GM23338 (cell line): ENCODE results near the gene ZNF77.

ENCODE experiments used
- CREB1 ChIP-seq: fragments of 250-450 bp; sonication (Bioruptor Pico); IDR thresholded peaks from 2 replicates; pipeline ENCODE4 v1.5.0; 2020; ENCODE audit warnings: low read depth, mild to moderate bottlenecking, moderate library complexity
- EZH2 ChIP-seq: fragments of 200-600 bp; sonication (generic); IDR thresholded peaks from one replicate; pipeline ENCODE4 v1.8.0; 2017; ENCODE audit warnings: antibody characterized with exemption, mild to moderate bottlenecking, low read depth; ENCODE audit not compliant: unreplicated experiment
- POLR2AphosphoS5 ChIP-seq: IDR thresholded peaks from 2 replicates; pipeline ENCODE4 v1.6.1; 2016; ENCODE audit warnings: antibody characterized with exemption, low read depth
- TF ChIP-seq, protein P1 (sequence below), 2 experiments: fragments of 200-600 bp in 1 of 2; sonication (generic) in 1 of 2; conservative IDR thresholded peaks; 2 replicates each; pipeline versions ENCODE4 v1.5.1 to v1.6.1; 2016 to 2017; ENCODE audit warnings: antibody characterized with exemption in 2 of 2, low read depth in 2 of 2, mild to moderate bottlenecking in 2 of 2, moderate library complexity in 1 of 2
- TF ChIP-seq, protein P2 (sequence below): fragments of 250-450 bp; sonication (Bioruptor Pico); IDR thresholded peaks from 2 replicates; pipeline ENCODE4 v1.5.0; 2020; ENCODE audit warnings: mild to moderate bottlenecking, moderate library complexity
- TF ChIP-seq, protein P3 (sequence below): IDR thresholded peaks from one replicate; pipeline ENCODE4 v1.6.1; 2018; ENCODE audit warnings: antibody characterized with exemption; ENCODE audit not compliant: unreplicated experiment

DNA sequence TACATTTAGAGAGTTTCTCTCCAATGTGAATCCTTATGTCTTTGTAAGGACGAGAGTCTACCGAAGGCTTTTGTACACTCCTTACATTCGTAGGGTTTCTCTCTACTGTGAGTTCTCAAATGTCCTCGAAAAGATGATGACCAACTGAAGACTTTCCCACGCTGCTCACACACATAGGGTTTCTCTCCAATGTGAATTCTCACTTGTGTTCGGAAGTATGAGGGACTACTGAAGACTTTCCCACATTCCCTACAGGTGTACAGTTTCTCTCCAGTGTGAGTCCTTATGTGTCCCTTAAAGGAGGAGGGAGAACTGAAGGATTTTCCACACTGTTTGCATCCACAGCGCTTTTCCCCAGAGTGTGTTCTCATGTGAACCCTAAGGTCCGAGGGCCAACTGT is 48.1 kb downstream of the ZNF77 start:
- TF ChIP-seq, protein P1, sequence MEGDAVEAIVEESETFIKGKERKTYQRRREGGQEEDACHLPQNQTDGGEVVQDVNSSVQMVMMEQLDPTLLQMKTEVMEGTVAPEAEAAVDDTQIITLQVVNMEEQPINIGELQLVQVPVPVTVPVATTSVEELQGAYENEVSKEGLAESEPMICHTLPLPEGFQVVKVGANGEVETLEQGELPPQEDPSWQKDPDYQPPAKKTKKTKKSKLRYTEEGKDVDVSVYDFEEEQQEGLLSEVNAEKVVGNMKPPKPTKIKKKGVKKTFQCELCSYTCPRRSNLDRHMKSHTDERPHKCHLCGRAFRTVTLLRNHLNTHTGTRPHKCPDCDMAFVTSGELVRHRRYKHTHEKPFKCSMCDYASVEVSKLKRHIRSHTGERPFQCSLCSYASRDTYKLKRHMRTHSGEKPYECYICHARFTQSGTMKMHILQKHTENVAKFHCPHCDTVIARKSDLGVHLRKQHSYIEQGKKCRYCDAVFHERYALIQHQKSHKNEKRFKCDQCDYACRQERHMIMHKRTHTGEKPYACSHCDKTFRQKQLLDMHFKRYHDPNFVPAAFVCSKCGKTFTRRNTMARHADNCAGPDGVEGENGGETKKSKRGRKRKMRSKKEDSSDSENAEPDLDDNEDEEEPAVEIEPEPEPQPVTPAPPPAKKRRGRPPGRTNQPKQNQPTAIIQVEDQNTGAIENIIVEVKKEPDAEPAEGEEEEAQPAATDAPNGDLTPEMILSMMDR (conservative IDR thresholded peaks at IDR 0.05; ENCODE audit: low read depth in 2 of 2) = no peak
- TF ChIP-seq, protein P2, sequence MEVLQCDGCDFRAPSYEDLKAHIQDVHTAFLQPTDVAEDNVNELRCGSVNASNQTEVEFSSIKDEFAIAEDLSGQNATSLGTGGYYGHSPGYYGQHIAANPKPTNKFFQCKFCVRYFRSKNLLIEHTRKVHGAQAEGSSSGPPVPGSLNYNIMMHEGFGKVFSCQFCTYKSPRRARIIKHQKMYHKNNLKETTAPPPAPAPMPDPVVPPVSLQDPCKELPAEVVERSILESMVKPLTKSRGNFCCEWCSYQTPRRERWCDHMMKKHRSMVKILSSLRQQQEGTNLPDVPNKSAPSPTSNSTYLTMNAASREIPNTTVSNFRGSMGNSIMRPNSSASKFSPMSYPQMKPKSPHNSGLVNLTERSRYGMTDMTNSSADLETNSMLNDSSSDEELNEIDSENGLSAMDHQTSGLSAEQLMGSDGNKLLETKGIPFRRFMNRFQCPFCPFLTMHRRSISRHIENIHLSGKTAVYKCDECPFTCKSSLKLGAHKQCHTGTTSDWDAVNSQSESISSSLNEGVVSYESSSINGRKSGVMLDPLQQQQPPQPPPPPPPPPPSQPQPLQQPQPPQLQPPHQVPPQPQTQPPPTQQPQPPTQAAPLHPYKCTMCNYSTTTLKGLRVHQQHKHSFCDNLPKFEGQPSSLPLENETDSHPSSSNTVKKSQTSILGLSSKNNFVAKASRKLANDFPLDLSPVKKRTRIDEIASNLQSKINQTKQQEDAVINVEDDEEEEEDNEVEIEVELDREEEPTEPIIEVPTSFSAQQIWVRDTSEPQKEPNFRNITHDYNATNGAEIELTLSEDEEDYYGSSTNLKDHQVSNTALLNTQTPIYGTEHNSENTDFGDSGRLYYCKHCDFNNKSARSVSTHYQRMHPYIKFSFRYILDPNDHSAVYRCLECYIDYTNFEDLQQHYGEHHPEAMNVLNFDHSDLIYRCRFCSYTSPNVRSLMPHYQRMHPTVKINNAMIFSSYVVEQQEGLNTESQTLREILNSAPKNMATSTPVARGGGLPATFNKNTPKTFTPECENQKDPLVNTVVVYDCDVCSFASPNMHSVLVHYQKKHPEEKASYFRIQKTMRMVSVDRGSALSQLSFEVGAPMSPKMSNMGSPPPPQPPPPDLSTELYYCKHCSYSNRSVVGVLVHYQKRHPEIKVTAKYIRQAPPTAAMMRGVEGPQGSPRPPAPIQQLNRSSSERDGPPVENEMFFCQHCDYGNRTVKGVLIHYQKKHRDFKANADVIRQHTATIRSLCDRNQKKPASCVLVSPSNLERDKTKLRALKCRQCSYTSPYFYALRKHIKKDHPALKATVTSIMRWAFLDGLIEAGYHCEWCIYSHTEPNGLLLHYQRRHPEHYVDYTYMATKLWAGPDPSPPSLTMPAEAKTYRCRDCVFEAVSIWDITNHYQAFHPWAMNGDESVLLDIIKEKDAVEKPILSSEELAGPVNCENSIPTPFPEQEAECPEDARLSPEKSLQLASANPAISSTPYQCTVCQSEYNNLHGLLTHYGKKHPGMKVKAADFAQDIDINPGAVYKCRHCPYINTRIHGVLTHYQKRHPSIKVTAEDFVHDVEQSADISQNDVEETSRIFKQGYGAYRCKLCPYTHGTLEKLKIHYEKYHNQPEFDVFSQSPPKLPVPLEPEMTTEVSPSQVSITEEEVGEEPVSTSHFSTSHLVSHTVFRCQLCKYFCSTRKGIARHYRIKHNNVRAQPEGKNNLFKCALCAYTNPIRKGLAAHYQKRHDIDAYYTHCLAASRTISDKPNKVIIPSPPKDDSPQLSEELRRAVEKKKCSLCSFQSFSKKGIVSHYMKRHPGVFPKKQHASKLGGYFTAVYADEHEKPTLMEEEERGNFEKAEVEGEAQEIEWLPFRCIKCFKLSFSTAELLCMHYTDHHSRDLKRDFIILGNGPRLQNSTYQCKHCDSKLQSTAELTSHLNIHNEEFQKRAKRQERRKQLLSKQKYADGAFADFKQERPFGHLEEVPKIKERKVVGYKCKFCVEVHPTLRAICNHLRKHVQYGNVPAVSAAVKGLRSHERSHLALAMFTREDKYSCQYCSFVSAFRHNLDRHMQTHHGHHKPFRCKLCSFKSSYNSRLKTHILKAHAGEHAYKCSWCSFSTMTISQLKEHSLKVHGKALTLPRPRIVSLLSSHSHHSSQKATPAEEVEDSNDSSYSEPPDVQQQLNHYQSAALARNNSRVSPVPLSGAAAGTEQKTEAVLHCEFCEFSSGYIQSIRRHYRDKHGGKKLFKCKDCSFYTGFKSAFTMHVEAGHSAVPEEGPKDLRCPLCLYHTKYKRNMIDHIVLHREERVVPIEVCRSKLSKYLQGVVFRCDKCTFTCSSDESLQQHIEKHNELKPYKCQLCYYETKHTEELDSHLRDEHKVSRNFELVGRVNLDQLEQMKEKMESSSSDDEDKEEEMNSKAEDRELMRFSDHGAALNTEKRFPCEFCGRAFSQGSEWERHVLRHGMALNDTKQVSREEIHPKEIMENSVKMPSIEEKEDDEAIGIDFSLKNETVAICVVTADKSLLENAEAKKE (CRISPR knock-in tag) = no peak
- no peak for TF ChIP-seq CREB1 (CRISPR knock-in tag)
- TF ChIP-seq, protein P3, sequence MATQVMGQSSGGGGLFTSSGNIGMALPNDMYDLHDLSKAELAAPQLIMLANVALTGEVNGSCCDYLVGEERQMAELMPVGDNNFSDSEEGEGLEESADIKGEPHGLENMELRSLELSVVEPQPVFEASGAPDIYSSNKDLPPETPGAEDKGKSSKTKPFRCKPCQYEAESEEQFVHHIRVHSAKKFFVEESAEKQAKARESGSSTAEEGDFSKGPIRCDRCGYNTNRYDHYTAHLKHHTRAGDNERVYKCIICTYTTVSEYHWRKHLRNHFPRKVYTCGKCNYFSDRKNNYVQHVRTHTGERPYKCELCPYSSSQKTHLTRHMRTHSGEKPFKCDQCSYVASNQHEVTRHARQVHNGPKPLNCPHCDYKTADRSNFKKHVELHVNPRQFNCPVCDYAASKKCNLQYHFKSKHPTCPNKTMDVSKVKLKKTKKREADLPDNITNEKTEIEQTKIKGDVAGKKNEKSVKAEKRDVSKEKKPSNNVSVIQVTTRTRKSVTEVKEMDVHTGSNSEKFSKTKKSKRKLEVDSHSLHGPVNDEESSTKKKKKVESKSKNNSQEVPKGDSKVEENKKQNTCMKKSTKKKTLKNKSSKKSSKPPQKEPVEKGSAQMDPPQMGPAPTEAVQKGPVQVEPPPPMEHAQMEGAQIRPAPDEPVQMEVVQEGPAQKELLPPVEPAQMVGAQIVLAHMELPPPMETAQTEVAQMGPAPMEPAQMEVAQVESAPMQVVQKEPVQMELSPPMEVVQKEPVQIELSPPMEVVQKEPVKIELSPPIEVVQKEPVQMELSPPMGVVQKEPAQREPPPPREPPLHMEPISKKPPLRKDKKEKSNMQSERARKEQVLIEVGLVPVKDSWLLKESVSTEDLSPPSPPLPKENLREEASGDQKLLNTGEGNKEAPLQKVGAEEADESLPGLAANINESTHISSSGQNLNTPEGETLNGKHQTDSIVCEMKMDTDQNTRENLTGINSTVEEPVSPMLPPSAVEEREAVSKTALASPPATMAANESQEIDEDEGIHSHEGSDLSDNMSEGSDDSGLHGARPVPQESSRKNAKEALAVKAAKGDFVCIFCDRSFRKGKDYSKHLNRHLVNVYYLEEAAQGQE = no peak
- TF ChIP-seq EZH2 = no peak
- TF ChIP-seq POLR2AphosphoS5 = no peak
